Right renal cortex interstitium (tissue), 3 donors: ENCODE data around the gene FOXJ3. TPM values are rescaled to one million over a fixed set of nuclear protein-coding genes. Genes with fewer than 3 reads are reported as not detected.

ENCODE experiments used
- DNase-seq, 3 donors: peaks; one replicate each; pipeline ENCODE4 v3.0.0-alpha.2; 2013; ENCODE audit warnings: low read depth in 3 of 3, low spot score in 2 of 3
- polyA plus RNA-seq, 3 donors: library from polyadenylated mRNA; unstranded; fragments of 120-200 nt; gene quantifications; one replicate each; pipeline ENCODE4 v1.2.1, GENCODE V29; 2013; ENCODE audit not compliant: insufficient read length in 3 of 3

FOXJ3 gene
- polyA plus RNA-seq, 3 donors, result 40.0 to 41.4 (median 40.9) TPM

GRCh38 chr1:42206164-42206563 is 128.9 kb downstream of the FOXJ3 start:
- DNase-seq, result no peak

- no peak for DNase-seq
Observed at GRCh38 chr1:42201986-42202385, 133.0 kb downstream of the FOXJ3 start.

- no peak for DNase-seq
Observed at GRCh38 chr1:42198251-42198650, 136.8 kb downstream of the FOXJ3 start.

- DNase-seq, result no peak
Observed at GRCh38 chr1:42195841-42196240, 139.2 kb downstream of the FOXJ3 start.

GRCh38 chr1:42192106-42192505 is 142.9 kb downstream of the FOXJ3 start:
- DNase-seq, result no peak

GRCh38 chr1:42191319-42191718 is 143.7 kb downstream of the FOXJ3 start:
- DNase-seq, result no peak

GRCh38 chr1:42189931-42190853 is 144.8 kb downstream of the FOXJ3 start:
- DNase-seq, result no peak

- DNase-seq, result no peak
Observed at GRCh38 chr1:42186152-42186551, 148.9 kb downstream of the FOXJ3 start.

- no peak for DNase-seq
Observed at GRCh38 chr1:42184616-42185015, 150.4 kb downstream of the FOXJ3 start.

- no peak for DNase-seq
Observed at GRCh38 chr1:42183957-42184268, 151.1 kb downstream of the FOXJ3 start.

GRCh38 chr1:42183210-42183956 is 151.7 kb downstream of the FOXJ3 start:
- DNase-seq, result no peak

- DNase-seq, result no peak
Observed at GRCh38 chr1:42181687-42182086, 153.3 kb downstream of the FOXJ3 start.

- DNase-seq, result no peak
Observed at GRCh38 chr1:42179900-42180329, 155.1 kb downstream of the FOXJ3 start.

GRCh38 chr1:42179275-42179674 is 155.8 kb downstream of the FOXJ3 start:
- DNase-seq, result no peak

GRCh38 chr1:42178249-42178648 is 156.8 kb downstream of the FOXJ3 start:
- no peak for DNase-seq

GRCh38 chr1:42177541-42177981 is 157.5 kb downstream of the FOXJ3 start:
- DNase-seq, result no peak

- DNase-seq, result no peak
Observed at GRCh38 chr1:42176902-42177519, 158.0 kb downstream of the FOXJ3 start.

GRCh38 chr1:42175314-42176054 is 159.6 kb downstream of the FOXJ3 start:
- no peak for DNase-seq

GRCh38 chr1:42173961-42174735 is 160.9 kb downstream of the FOXJ3 start:
- DNase-seq, result no peak
